Peyer's patch (tissue), 4 donors: Measurements from ENCODE around the gene ILKAP. TPM values are rescaled to one million over a fixed set of nuclear protein-coding genes. Genes with fewer than 3 reads are reported as not detected.
A peak's percentile ranks its signal among the peaks of the same experiment; 100 is the strongest.

Source experiments
- DNase-seq, 3 donors: peaks; one replicate each; pipeline ENCODE4 v3.0.0-alpha.2; 2017 to 2019
- H3K27ac ChIP-seq, 4 donors: fragments of 200-600 bp; sonication (generic); one replicate each; pipeline ENCODE4 v1.5.1; 2016 to 2019
- H3K27me3 ChIP-seq, 2 donors: fragments of 200-600 bp; sonication (generic); one replicate each; pipeline ENCODE4 v1.5.1; 2019
- H3K36me3 ChIP-seq, 3 donors: fragments of 200-600 bp; sonication (generic); one replicate each; pipeline ENCODE4 v1.5.1; 2016 to 2019
- H3K4me1 ChIP-seq, 4 donors: fragments of 200-600 bp; sonication (generic); one replicate each; pipeline ENCODE4 v1.5.1; 2016 to 2019
- H3K4me3 ChIP-seq, 4 donors: fragments of 200-600 bp; sonication (generic); 1 replicate in 3 of 4; 2 replicates in 1 of 4; pipeline ENCODE4 v1.5.1; 2016 to 2019; ENCODE audit warnings: mild to moderate bottlenecking in 1 of 4
- H3K9me3 ChIP-seq, 4 donors: fragments of 200-600 bp; sonication (generic); one replicate each; pipeline ENCODE4 v1.5.1; 2016 to 2019; ENCODE audit warnings: mild to moderate bottlenecking in 1 of 4
- POLR2A ChIP-seq, 2 donors: fragments of 450-650 bp; IDR thresholded peaks; one replicate each; pipeline ENCODE4 v1.5.1; 2017; ENCODE audit warnings: antibody characterized with exemption in 2 of 2, mild to moderate bottlenecking in 2 of 2, moderate library complexity in 2 of 2
- total RNA-seq, 4 donors: library from RNA; depleted of rRNA; stranded (reverse); fragments of >200 nt; gene quantifications; one replicate each; pipeline ENCODE4 v1.1.0, GENCODE V29; 2016
- TF ChIP-seq, protein P1 (sequence below), 6 experiments: fragments of 450-650 bp in 4 of 6; fragments of 200-600 bp in 2 of 6; sonication (generic) in 1 of 6; IDR thresholded peaks; one replicate each; pipeline ENCODE4 v1.5.1; 2017 to 2019; ENCODE audit warnings: antibody characterized with exemption in 6 of 6, mild to moderate bottlenecking in 3 of 6, moderate library complexity in 1 of 6

Gene ILKAP
- total RNA-seq, 4 donors from 2014 or later: 35.7 to 52.4 (median 43.8) TPM

GRCh38 chr2:238158018-238158508 is 45.4 kb downstream of the ILKAP start:
- H3K36me3 ChIP-seq: no peaks in the 10 kb centered on the region
- H3K27ac ChIP-seq: no peak overlapping the region
- TF ChIP-seq POLR2A (IDR thresholded peaks at IDR 0.05): no peak
- TF ChIP-seq, protein P1, sequence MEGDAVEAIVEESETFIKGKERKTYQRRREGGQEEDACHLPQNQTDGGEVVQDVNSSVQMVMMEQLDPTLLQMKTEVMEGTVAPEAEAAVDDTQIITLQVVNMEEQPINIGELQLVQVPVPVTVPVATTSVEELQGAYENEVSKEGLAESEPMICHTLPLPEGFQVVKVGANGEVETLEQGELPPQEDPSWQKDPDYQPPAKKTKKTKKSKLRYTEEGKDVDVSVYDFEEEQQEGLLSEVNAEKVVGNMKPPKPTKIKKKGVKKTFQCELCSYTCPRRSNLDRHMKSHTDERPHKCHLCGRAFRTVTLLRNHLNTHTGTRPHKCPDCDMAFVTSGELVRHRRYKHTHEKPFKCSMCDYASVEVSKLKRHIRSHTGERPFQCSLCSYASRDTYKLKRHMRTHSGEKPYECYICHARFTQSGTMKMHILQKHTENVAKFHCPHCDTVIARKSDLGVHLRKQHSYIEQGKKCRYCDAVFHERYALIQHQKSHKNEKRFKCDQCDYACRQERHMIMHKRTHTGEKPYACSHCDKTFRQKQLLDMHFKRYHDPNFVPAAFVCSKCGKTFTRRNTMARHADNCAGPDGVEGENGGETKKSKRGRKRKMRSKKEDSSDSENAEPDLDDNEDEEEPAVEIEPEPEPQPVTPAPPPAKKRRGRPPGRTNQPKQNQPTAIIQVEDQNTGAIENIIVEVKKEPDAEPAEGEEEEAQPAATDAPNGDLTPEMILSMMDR (IDR thresholded peaks at IDR 0.05): no peak
- no peaks in the 10 kb centered on the region for H3K9me3 ChIP-seq
- peak in 1 of 3 donors; percentile 48 for DNase-seq
- peaks cover 0 to 19% (median 10%) of the 10 kb centered on the region in 4 donors for H3K4me1 ChIP-seq
- peaks cover 0 to 13% of the 10 kb centered on the region in 2 donors for H3K27me3 ChIP-seq
- no peak overlapping the region for H3K4me3 ChIP-seq

- no peak for DNase-seq
- H3K9me3 ChIP-seq: no peaks in the 10 kb centered on the region
- H3K4me1 ChIP-seq: peaks cover 0 to 19% (median 10%) of the 10 kb centered on the region in 4 donors
- H3K27ac ChIP-seq: no peak overlapping the region
- no peaks in the 10 kb centered on the region for H3K36me3 ChIP-seq
- H3K27me3 ChIP-seq: peaks cover 0 to 8% of the 10 kb centered on the region in 2 donors
- TF ChIP-seq, protein P1 (IDR thresholded peaks at IDR 0.05): no peak
- TF ChIP-seq POLR2A (IDR thresholded peaks at IDR 0.05): no peak
- H3K4me3 ChIP-seq: no peak overlapping the region
Measured at GRCh38 chr2:238157506-238158017, 45.9 kb downstream of the ILKAP start.

DNA sequence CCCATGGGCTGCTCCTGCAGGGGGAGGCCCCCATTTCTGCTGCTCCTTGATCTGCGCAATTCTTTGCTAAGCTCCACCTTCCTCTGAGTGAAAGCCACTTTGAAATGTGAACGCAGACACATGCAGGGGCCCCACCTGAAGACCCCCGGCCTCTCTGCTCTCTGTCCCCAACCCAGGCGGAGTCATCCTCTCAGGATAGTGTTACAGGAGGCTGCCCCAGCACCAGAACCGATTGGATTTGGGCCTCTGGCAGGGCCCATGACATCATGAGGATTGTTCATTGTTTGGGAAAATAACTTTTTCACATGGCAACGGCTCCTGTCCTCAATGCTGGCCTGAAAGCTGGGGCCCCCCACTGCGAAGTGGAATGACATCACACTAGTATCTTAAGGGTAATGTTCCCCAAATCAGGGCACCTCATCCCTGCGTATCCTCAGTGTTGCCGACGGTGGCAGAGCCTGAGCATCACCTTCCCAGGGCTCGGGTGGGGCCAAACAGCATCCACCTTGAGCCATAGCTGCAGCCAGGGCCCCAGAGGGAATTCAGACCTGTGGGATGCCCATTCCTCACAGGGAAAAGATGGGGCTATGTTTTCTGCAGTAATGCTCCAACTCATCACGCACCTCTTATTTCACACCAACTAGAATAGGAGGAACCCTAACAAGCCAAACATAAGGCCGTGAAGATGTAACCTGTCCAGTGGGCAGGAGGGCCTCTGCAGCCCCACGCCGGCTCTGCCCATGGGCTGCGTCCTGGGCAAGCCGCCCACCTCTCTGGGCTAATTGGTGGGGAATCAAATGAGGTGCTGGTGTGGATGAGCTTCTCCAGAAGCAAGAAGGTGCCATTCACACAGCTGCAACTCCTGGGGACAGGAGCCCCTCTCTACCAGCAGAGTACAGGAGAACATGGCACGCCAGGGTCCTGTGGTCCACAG is 47.5 kb downstream of the ILKAP start:
- Histone ChIP-seq H3K4me3 (no peak overlapping the region), H3K36me3 (no peaks in the 10 kb centered on the region), H3K4me1 (peaks cover 0 to 19% (median 10%) of the 10 kb centered on the region in 4 donors), H3K27me3 (peaks cover 0 to 7% of the 10 kb centered on the region in 2 donors), H3K9me3 (no peaks in the 10 kb centered on the region), H3K27ac (peak overlapping the region in 2 of 4 donors; percentile 17 to 62)
- DNase-seq: no peak
- TF ChIP-seq POLR2A (IDR thresholded peaks at IDR 0.05): no peak
- TF ChIP-seq, protein P1 (IDR thresholded peaks at IDR 0.05): no peak

GRCh38 chr2:238155051-238155760 is 48.3 kb downstream of the ILKAP start:
- Histone ChIP-seq H3K4me3 (no peak overlapping the region), H3K36me3 (no peaks in the 10 kb centered on the region), H3K27me3 (peaks cover 0 to 7% of the 10 kb centered on the region in 2 donors), H3K27ac (peak overlapping the region in 2 of 4 donors; percentile 25 to 62), H3K9me3 (no peaks in the 10 kb centered on the region), H3K4me1 (peaks cover 0 to 17% (median 7%) of the 10 kb centered on the region in 4 donors)
- no peak for DNase-seq
- TF ChIP-seq, protein P1 (IDR thresholded peaks at IDR 0.05): no peak
- TF ChIP-seq POLR2A (IDR thresholded peaks at IDR 0.05): no peak

DNA sequence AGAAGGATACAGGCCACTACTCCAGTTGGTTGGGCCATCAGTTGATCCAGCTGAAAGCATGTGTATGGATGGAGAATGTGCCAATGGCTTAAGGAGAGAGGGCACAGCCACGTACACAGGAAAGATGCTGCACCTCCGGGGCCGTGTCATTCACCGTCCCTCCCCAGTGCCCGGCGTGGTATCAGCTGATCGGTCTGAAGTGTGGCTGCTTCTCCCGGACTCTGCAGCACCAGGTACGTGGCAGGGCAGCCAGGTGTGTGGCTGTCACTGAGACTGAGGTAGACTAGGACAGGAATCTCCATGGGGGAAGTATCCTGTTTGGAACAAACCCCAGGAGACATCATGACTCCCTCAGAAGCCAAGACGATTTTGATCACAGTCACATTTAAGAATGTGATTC is 48.9 kb downstream of the ILKAP start:
- no peaks in the 10 kb centered on the region for H3K9me3 ChIP-seq
- no peaks in the 10 kb centered on the region for H3K36me3 ChIP-seq
- H3K27me3 ChIP-seq: peaks cover 0 to 7% of the 10 kb centered on the region in 2 donors
- H3K4me1 ChIP-seq: peaks cover 0 to 10% (median 4%) of the 10 kb centered on the region in 4 donors
- H3K4me3 ChIP-seq: no peak overlapping the region
- DNase-seq: no peak
- H3K27ac ChIP-seq: peak overlapping the region in 1 of 4 donors; percentile 62
- TF ChIP-seq, protein P1 (IDR thresholded peaks at IDR 0.05): no peak
- TF ChIP-seq POLR2A (IDR thresholded peaks at IDR 0.05): no peak
